ENCODE results near the gene THADA. TPM values are rescaled to one million over a fixed set of nuclear protein-coding genes. Genes with fewer than 3 reads are reported as not detected.
"Not testable (repeated sequence)": the region's sequence is repeated elsewhere in the genome, so short reads cannot be mapped to it uniquely, and the experiment has no call there.

The THADA gene
- total RNA-seq, 1 donor from 2014 or later = 29.3 TPM

DNA sequence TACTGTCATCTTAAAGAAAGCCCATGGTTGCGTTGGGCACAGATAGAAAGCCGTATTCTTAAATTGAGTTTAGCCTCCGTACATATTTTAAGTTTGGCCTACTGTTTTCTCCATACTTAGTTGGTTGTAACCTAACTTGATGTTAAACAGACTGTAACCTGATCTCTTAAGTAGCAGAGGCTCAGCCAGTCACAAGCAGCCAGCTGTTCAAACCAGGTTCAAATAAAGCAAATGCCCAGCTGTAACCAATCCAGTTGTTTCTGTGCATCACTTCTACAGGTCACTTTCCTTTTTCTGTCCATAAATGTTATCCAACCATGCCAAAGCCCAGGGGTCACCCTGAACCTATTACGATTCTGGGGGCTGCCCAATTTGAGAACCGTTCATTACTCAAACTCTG is 10.0 kb upstream of the THADA start:
- Histone ChIP-seq H3K36me3 (no peaks in the 10 kb centered on the region), H2AFZ (replicated peaks) (peak overlapping the region; percentile 74), H3F3A (ENCODE audit: low read depth) (peaks cover 6% of the 10 kb centered on the region), H3K4me1 (peaks cover 5% of the 10 kb centered on the region), H3K27ac (no peak overlapping the region), H3K79me2 (ENCODE audit: low read depth) (no peaks in the 10 kb centered on the region), H3K27me3 (no peaks in the 10 kb centered on the region), H3K9ac (no peak overlapping the region), H3K4me2 (no peak overlapping the region), H4K20me1 (ENCODE audit: low read depth) (no peaks in the 10 kb centered on the region), H3K9me3 (ENCODE audit: low read depth) (no peaks in the 10 kb centered on the region), H3K4me3 (no peak overlapping the region)
- Mint-ChIP-seq H3K36me3 (no peaks in the 10 kb centered on the region), H3K4me1 (no peaks in the 10 kb centered on the region), H3K27me3 (ENCODE audit: insufficient read depth, low read depth) (peaks cover 6% of the 10 kb centered on the region), H3K9me3 (no peaks in the 10 kb centered on the region), H3K4me3 (no peak overlapping the region), H3K27ac (no peak overlapping the region)
- TF ChIP-seq, protein P1, sequence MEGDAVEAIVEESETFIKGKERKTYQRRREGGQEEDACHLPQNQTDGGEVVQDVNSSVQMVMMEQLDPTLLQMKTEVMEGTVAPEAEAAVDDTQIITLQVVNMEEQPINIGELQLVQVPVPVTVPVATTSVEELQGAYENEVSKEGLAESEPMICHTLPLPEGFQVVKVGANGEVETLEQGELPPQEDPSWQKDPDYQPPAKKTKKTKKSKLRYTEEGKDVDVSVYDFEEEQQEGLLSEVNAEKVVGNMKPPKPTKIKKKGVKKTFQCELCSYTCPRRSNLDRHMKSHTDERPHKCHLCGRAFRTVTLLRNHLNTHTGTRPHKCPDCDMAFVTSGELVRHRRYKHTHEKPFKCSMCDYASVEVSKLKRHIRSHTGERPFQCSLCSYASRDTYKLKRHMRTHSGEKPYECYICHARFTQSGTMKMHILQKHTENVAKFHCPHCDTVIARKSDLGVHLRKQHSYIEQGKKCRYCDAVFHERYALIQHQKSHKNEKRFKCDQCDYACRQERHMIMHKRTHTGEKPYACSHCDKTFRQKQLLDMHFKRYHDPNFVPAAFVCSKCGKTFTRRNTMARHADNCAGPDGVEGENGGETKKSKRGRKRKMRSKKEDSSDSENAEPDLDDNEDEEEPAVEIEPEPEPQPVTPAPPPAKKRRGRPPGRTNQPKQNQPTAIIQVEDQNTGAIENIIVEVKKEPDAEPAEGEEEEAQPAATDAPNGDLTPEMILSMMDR (IDR thresholded peaks at IDR 0.05) = no peak
- TF ChIP-seq EZH2phosphoT487 (IDR thresholded peaks at IDR 0.05) (no peak), EZH2 (IDR thresholded peaks at IDR 0.05) (no peak)
- no peak for DNase-seq (ENCODE audit: low spot score)

DNA sequence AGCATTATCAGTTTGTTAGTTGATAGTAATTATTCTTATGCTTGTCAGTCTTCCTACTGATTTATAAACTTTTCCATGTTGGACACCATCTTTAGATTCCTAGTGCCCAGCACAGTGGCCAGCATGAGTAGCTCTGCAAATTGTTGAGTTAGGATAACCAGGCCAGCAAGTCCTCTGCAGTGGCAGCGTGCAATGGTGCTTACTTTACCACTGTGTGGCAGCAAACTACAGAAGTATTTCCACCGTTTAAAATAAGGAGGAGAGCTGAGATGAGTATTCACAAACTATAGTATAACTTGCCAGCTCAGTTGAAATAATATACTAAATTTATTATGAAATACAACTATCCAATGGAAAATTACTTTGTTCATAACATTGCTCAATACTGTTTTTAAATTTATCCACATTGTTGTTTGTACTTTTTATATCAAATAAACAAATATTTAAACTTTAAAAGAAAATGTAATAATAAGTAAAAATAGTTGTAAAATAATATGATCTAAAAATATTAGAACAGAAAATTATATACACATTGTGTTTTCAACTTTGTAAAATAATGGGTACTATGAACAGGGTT is 9.3 kb upstream of the THADA start:
- no peaks in the 10 kb centered on the region for H3K79me2 ChIP-seq (ENCODE audit: low read depth)
- H3K9me3 ChIP-seq (ENCODE audit: low read depth) = no peaks in the 10 kb centered on the region
- H2AFZ ChIP-seq (replicated peaks) = peak overlapping the region; percentile 19
- Mint-ChIP-seq H3K4me1 (no peaks in the 10 kb centered on the region), H3K27me3 (ENCODE audit: insufficient read depth, low read depth) (peaks cover 6% of the 10 kb centered on the region), H3K4me3 (no peak overlapping the region), H3K9me3 (no peaks in the 10 kb centered on the region), H3K36me3 (no peaks in the 10 kb centered on the region), H3K27ac (no peak overlapping the region)
- no peaks in the 10 kb centered on the region for H4K20me1 ChIP-seq (ENCODE audit: low read depth)
- no peak overlapping the region for H3K9ac ChIP-seq
- H3K4me3 ChIP-seq = no peak overlapping the region
- peak; percentile 69 for DNase-seq (ENCODE audit: low spot score)
- no peak overlapping the region for H3K4me2 ChIP-seq
- H3K27me3 ChIP-seq = no peaks in the 10 kb centered on the region
- H3K4me1 ChIP-seq = peaks cover 5% of the 10 kb centered on the region
- H3F3A ChIP-seq (ENCODE audit: low read depth) = peaks cover 6% of the 10 kb centered on the region
- H3K36me3 ChIP-seq = no peaks in the 10 kb centered on the region
- no peak overlapping the region for H3K27ac ChIP-seq
- TF ChIP-seq EZH2 (IDR thresholded peaks at IDR 0.05) = no peak
- TF ChIP-seq, protein P1 (IDR thresholded peaks at IDR 0.05) = peak; percentile 65

DNA sequence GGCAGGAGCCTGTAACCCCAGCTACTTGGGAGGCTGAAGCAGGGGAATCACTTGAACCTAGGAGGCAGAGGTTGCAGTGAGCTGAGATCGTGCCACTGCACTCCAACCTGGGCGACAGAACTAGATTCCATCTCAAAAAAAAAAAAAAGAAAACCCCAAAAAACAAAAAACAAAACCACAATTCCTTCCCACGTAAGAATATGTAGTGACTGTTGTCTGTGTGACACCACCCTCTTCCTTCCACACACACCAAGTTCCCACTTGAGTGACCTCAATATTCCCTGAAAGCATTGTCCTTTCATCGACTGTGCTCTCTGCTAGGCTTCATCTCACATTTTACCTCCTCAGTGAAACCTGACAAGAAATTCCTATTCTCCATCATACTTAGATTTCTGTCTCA is 8.8 kb upstream of the THADA start:
- H3K9ac ChIP-seq = no peak overlapping the region
- Mint-ChIP-seq H3K4me1 (no peaks in the 10 kb centered on the region), H3K4me3 (no peak overlapping the region), H3K27ac (no peak overlapping the region), H3K27me3 (ENCODE audit: insufficient read depth, low read depth) (peaks cover 6% of the 10 kb centered on the region), H3K9me3 (no peaks in the 10 kb centered on the region), H3K36me3 (no peaks in the 10 kb centered on the region)
- TF ChIP-seq, protein P1 (IDR thresholded peaks at IDR 0.05) = no peak
- TF ChIP-seq EZH2phosphoT487 (IDR thresholded peaks at IDR 0.05) (no peak), EZH2 (IDR thresholded peaks at IDR 0.05) (no peak)
- H3K27me3 ChIP-seq = no peaks in the 10 kb centered on the region
- H2AFZ ChIP-seq (replicated peaks) = peak overlapping the region; percentile 19
- peaks cover 6% of the 10 kb centered on the region for H3F3A ChIP-seq (ENCODE audit: low read depth)
- no peak overlapping the region for H3K27ac ChIP-seq
- DNase-seq (ENCODE audit: low spot score) = no peak
- H4K20me1 ChIP-seq (ENCODE audit: low read depth) = no peaks in the 10 kb centered on the region
- H3K36me3 ChIP-seq = no peaks in the 10 kb centered on the region
- H3K4me2 ChIP-seq = no peak overlapping the region
- H3K4me3 ChIP-seq = no peak overlapping the region
- H3K9me3 ChIP-seq (ENCODE audit: low read depth) = no peaks in the 10 kb centered on the region
- H3K4me1 ChIP-seq = peaks cover 5% of the 10 kb centered on the region
- H3K79me2 ChIP-seq (ENCODE audit: low read depth) = no peaks in the 10 kb centered on the region

- H3F3A ChIP-seq (ENCODE audit: low read depth) = peaks cover 12% of the 10 kb centered on the region
- H3K36me3 ChIP-seq; H3K4me3 ChIP-seq; H3K27me3 Mint-ChIP-seq (ENCODE audit: insufficient read depth, low read depth); H4K20me1 ChIP-seq (ENCODE audit: low read depth); H3K36me3 Mint-ChIP-seq; H3K9me3 Mint-ChIP-seq; H3K4me1 Mint-ChIP-seq; H3K9ac ChIP-seq; H3K9me3 ChIP-seq (ENCODE audit: low read depth); H3K4me1 ChIP-seq; H2AFZ ChIP-seq (replicated peaks); H3K27me3 ChIP-seq; DNase-seq (ENCODE audit: low spot score); H3K4me2 ChIP-seq; H3K27ac ChIP-seq; H3K27ac Mint-ChIP-seq; H3K79me2 ChIP-seq (ENCODE audit: low read depth); H3K4me3 Mint-ChIP-seq: not testable (repeated sequence)
Measured at GRCh38 chr2:43600596-43600995, 4.8 kb upstream of the THADA start.

Data from neural progenitor cell (in vitro differentiated cells).